ENCODE measurements around the gene TAOK3. TPM values are rescaled to one million over a fixed set of nuclear protein-coding genes. Genes with fewer than 3 reads are reported as not detected.

Gene TAOK3
- polyA plus RNA-seq, 1 experiment, result 18.3 TPM

DNA sequence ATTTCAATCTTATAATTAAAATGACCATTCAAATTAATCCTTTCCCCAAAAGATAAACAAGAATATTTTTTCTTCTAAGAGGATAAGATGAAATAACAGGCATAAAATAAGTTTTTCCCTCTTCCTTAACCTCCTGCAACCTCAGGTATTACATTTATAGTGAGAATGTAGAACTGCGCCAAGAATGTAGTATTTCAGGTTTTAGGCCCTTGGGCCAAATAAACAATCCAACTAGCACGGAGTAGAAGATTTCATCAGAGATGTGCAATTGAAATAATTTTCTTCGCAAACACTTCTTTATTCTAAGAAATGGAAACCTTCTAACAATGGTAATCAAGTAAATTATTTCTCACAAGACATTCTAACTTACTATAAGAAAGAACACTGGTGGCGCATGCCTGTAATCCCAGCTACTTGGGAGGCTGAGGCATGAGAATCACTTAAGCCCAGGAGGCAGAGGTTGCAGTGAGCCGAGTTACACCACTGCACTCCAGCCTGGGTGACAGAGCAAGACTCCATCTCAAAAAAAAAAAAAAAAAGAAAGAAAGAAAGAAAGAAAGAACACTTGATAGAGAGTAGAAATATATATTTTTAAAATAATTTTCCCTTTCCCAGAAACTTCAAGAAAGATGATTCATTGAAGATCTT is 100.8 kb downstream of the TAOK3 start:
- TF ChIP-seq, protein P1, sequence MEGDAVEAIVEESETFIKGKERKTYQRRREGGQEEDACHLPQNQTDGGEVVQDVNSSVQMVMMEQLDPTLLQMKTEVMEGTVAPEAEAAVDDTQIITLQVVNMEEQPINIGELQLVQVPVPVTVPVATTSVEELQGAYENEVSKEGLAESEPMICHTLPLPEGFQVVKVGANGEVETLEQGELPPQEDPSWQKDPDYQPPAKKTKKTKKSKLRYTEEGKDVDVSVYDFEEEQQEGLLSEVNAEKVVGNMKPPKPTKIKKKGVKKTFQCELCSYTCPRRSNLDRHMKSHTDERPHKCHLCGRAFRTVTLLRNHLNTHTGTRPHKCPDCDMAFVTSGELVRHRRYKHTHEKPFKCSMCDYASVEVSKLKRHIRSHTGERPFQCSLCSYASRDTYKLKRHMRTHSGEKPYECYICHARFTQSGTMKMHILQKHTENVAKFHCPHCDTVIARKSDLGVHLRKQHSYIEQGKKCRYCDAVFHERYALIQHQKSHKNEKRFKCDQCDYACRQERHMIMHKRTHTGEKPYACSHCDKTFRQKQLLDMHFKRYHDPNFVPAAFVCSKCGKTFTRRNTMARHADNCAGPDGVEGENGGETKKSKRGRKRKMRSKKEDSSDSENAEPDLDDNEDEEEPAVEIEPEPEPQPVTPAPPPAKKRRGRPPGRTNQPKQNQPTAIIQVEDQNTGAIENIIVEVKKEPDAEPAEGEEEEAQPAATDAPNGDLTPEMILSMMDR (IDR thresholded peaks at IDR 0.05; ENCODE audit: insufficient read depth, low read depth, low read length), result no peak
- ChIA-PET POLR2A (no interaction called here), CTCF (interaction anchor here (1.8 kb wide), 1 partner anchor 104 kb away, joined by 4 read pairs; the partner anchor contains the start of gene SUDS3)

DNA sequence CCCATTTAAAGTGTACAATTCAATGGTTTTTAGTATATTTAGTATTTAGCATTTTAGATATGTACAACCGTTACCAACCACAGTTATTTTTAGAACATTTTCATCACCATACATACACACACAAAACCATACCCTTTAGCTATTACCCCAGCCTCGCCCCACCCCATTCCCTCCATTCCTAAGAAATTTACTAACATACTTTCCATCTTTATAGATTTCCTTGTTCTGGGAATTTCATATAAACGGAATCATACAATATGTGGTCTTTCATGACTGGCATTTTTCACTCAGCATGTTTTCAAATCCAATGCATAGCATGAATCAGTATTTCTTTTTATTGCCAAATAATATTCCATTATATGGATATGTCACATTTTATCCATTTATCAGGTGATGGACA is 101.5 kb downstream of the TAOK3 start:
- H3K36me3 ChIP-seq (ENCODE audit: control insufficient read depth, insufficient read depth, low read length), result no peaks in the 10 kb centered on the region
- ChIA-PET POLR2A (no interaction called here), CTCF (interaction anchor here (1.4 to 1.8 kb wide), 2 partner anchors 11 to 105 kb away, joined by 4 read pairs; partner anchors contain the start of gene SUDS3)

More for the DNA sequence above, 100.8 kb downstream of the TAOK3 start:
- Histone ChIP-seq H3K36me3 (ENCODE audit: control insufficient read depth, insufficient read depth, low read length) (no peaks in the 10 kb centered on the region), H3K4me3 (ENCODE audit: low read depth, low read length) (no peak overlapping the region), H3K27me3 (ENCODE audit: control insufficient read depth, insufficient read depth, low read length) (no peaks in the 10 kb centered on the region)
- DNase-seq (ENCODE audit: low read depth), result no peak

DNA sequence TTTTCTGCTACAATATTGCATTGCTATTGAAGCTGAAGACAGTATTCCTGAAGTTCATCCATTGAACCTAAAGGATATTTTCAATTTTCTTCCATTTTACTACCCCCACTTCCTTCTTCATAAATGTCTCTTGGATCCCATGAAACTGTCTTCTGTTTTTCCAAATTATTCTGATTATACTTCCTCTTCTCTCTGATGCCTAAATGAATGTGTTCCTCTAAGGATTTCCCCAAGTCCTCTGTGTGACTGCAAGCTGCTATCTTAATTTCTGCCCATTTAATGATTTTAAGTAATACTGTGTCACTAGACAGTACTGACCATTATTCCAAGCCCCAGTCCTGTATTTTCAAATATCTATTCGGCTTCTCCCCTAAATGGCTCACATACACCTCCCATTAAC is 102.9 kb downstream of the TAOK3 start:
- ChIA-PET POLR2A (no interaction called here), CTCF (interaction anchor here (1.4 to 2.0 kb wide), 3 partner anchors 9 to 106 kb away, joined by 4 to 5 read pairs (median 4); partner anchors contain the start of gene SUDS3)
- Histone ChIP-seq H3K27me3 (ENCODE audit: control insufficient read depth, insufficient read depth, low read length) (no peaks in the 10 kb centered on the region), H3K36me3 (ENCODE audit: control insufficient read depth, insufficient read depth, low read length) (no peaks in the 10 kb centered on the region), H3K4me3 (ENCODE audit: low read depth, low read length) (no peak overlapping the region)
- no peak for DNase-seq (ENCODE audit: low read depth)
- TF ChIP-seq, protein P1 (IDR thresholded peaks at IDR 0.05; ENCODE audit: insufficient read depth, low read depth, low read length), result no peak

More for the DNA sequence above, 101.5 kb downstream of the TAOK3 start:
- TF ChIP-seq, protein P1 (IDR thresholded peaks at IDR 0.05; ENCODE audit: insufficient read depth, low read depth, low read length), result no peak
- H3K27me3 ChIP-seq (ENCODE audit: control insufficient read depth, insufficient read depth, low read length), result no peaks in the 10 kb centered on the region
- no peak overlapping the region for H3K4me3 ChIP-seq (ENCODE audit: low read depth, low read length)
- no peak for DNase-seq (ENCODE audit: low read depth)

DNA sequence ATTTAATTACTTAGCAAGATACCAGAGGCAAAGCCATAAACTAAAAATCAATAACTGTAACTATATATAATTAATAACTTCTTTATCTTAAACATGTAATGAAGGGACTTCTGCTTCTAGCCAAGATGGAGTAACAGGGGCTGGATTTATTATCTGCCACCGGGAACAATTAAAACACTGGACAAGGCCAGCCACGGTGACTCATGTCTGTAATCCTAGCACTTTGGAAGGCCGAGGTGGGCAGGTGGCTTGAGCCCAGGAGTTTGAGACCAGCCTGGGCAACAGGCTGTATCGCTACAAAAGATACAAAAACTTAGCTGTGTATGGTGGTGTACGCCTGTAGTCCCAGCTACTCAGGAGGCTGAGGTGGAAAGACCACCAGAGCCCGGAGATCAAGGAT is 113.6 kb downstream of the TAOK3 start:
- H3K36me3 ChIP-seq (ENCODE audit: control insufficient read depth, insufficient read depth, low read length), result no peaks in the 10 kb centered on the region; the same call in 1 of the 2 replicates
- CTCF ChIA-PET, result interaction anchor here (0.6 to 1.6 kb wide), 2 partner anchors 9 to 117 kb away, joined by 3 to 6 read pairs; partner anchors contain the start of gene SUDS3
- H3K4me3 ChIP-seq (ENCODE audit: low read depth, low read length), result no peak overlapping the region
- no peak for DNase-seq (ENCODE audit: low read depth)
- no peaks in the 10 kb centered on the region for H3K27me3 ChIP-seq (ENCODE audit: control insufficient read depth, insufficient read depth, low read length)
- POLR2A ChIA-PET, result interaction anchor here (0.5 kb wide), 1 partner anchor 29 kb away, joined by 5 read pairs; no protein-coding TSS in a partner anchor
- TF ChIP-seq, protein P1 (IDR thresholded peaks at IDR 0.05; ENCODE audit: insufficient read depth, low read depth, low read length), result no peak

DNA sequence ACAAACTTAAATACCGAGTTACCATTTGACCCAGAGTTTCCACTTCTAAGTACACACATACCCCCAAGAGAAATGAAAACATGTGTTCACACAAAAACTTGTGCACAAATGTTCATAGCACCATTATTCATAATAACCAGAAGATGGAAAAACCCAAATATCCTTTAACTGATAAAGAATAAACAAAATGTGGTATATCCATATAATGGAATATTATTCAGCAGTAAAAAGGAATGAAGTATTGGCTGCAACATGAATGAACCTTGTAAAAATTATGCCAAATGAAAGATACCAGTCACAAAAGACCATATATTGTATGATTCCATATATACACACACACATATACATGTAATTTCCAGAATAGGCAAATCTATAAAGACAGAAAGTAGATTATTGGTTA is 116.4 kb downstream of the TAOK3 start:
- ChIA-PET CTCF (no interaction called here), POLR2A (no interaction called here)
- TF ChIP-seq, protein P1 (IDR thresholded peaks at IDR 0.05; ENCODE audit: insufficient read depth, low read depth, low read length), result no peak
- DNase-seq (ENCODE audit: low read depth), result no peak
- no peaks in the 10 kb centered on the region for H3K27me3 ChIP-seq (ENCODE audit: control insufficient read depth, insufficient read depth, low read length)
- H3K4me3 ChIP-seq (ENCODE audit: low read depth, low read length), result no peak overlapping the region
- H3K36me3 ChIP-seq (ENCODE audit: control insufficient read depth, insufficient read depth, low read length), result no peaks in the 10 kb centered on the region; the same call in 1 of the 2 replicates

Measured in BJ (cell line).